ENCODE measurements around the gene SNRK.

DNA sequence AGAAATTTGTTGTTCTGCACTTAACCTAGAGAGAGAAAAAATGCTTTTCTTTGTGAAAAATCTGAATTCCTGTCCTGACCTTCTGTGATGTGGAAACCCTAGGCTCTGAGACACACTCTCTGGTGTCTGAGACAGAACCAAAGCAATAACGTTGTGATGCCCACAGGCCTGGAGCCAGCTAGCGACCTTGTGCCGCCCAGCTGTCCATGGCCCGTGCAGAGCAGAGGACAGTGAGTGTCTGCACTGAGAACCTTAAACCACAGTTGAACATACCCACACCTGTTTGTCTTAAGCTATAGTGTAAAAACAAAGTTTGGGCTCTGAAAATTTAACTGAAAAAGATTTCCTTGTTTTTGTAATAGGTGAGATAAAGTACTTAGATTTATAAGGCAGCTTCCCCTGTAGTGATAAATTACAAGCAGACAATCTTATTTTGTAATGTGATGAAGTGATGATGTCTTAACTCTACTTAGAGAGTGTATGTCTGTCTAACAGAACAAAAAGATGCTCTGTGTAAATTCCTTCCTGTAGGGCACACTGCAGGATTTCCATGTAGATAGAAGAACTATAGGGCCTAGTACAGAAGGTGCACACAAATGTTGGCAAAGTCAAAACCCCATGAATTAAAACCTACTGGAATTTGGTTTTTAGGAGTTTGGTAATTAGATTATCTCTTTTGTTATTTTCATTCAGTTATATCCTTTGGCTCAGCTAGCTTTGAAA, 62.7 kb downstream of the SNRK start:
- no peak for TF ChIP-seq POLR2AphosphoS5 (IDR thresholded peaks at IDR 0.05; ENCODE audit: low read depth, low read length)
- TF ChIP-seq, protein P1, sequence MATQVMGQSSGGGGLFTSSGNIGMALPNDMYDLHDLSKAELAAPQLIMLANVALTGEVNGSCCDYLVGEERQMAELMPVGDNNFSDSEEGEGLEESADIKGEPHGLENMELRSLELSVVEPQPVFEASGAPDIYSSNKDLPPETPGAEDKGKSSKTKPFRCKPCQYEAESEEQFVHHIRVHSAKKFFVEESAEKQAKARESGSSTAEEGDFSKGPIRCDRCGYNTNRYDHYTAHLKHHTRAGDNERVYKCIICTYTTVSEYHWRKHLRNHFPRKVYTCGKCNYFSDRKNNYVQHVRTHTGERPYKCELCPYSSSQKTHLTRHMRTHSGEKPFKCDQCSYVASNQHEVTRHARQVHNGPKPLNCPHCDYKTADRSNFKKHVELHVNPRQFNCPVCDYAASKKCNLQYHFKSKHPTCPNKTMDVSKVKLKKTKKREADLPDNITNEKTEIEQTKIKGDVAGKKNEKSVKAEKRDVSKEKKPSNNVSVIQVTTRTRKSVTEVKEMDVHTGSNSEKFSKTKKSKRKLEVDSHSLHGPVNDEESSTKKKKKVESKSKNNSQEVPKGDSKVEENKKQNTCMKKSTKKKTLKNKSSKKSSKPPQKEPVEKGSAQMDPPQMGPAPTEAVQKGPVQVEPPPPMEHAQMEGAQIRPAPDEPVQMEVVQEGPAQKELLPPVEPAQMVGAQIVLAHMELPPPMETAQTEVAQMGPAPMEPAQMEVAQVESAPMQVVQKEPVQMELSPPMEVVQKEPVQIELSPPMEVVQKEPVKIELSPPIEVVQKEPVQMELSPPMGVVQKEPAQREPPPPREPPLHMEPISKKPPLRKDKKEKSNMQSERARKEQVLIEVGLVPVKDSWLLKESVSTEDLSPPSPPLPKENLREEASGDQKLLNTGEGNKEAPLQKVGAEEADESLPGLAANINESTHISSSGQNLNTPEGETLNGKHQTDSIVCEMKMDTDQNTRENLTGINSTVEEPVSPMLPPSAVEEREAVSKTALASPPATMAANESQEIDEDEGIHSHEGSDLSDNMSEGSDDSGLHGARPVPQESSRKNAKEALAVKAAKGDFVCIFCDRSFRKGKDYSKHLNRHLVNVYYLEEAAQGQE (IDR thresholded peaks at IDR 0.05; ENCODE audit: insufficient read depth in 1 of 2, low read depth in 2 of 2, low read length in 2 of 2), result no peak

All from PFSK-1 (cell line).